GM11168 (cell line): ENCODE measurements around the gene TBPL1.
"Not testable (repeated sequence)": the region's sequence is repeated elsewhere in the genome, so short reads cannot be mapped to it uniquely, and the experiment has no call there.

Experiments used
- in situ Hi-C: fragments of 300-500 bp; cut with MboI; formaldehyde crosslinking; loops from one replicate; pipeline ENCODE4 v1.12.0; 2022; ENCODE audit warnings: low sequenced_read_pairs; ENCODE audit not compliant: unreplicated experiment

The TBPL1 gene

DNA sequence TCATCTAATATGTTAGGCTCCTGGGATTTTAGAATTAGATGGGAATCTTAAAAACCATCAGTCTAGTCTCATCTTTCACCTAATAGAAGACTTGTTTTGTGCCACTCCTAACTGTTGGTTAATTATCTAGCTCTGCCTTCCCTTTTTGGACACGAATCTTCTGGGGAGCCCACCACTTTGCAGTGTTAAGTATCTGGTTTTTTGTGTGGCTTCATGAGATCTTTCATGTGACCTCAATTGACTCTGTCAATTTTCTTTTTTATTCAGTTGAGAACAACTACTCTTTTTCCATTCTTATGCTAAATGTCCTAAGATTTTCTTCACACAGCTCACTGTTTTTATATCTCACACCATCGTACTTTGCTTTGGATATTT is 16.9 kb downstream of the TBPL1 start:
- in situ Hi-C loops = no loop called here

GRCh38 chr6:133971861-133972260 is 18.8 kb downstream of the TBPL1 start:
- in situ Hi-C loops = no loop called here

GRCh38 chr6:133972388-133972787 is 19.4 kb downstream of the TBPL1 start:
- in situ Hi-C loops = no loop called here

- in situ Hi-C loops = no loop called here
Observed at GRCh38 chr6:133973109-133973971, 20.3 kb downstream of the TBPL1 start.

DNA sequence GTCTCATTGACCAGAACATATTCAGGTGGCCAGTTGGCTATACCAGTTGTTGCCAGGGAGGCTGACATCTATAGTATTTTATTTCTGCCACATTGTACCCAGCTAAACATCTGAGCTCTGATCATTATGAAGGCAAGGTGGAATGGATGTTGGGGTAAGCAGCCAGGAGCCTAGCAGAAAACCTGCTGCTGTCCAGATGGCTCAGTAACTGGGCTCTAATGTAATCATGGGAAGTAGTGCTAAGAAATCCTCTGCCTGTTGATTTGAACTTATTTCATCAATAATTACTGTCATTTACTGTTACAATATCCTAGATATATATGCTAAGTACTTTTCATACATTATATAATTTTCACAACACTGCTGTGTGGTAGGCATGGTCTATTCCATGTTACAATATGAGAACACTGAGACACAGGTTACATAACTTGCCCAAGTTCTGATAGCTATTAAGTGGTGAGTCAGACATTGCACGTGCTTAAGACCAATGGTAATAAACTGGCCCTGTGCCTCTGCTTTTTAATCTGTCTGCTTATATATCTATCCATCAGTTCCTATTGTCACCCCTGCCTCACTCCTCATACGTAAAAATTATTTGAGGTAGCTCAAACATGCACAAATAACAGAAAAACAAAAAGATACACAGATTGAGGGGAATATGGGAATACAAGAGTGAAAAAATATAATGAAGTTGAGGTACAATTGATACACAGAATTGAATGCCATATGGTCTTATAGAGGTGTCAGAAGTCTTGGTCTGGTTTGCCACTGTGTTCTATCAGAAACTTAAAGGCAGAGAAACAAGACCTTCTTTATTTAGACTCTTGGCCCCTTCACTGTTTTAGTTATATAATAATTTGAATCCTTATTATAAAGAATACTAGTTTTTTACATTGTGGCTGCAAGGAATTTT is 25.2 kb downstream of the TBPL1 start:
- in situ Hi-C loops = no loop called here

DNA sequence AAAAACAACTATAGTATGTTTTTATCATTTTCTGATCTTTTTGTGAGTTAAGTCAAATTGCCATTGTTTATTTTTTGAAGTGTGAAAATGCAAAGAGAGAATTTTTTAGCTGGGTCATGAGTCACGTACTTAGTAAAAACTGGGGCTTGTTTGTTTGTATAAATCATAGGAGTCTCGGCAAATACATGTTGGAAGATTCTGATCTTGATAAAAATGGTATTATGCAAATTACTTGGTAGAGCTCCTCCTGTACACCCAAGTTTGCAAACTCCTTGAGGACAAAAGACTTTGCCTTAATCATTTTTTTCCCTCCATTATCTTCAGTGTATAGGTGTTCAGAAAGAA is 25.8 kb downstream of the TBPL1 start:
- in situ Hi-C loops = no loop called here

DNA sequence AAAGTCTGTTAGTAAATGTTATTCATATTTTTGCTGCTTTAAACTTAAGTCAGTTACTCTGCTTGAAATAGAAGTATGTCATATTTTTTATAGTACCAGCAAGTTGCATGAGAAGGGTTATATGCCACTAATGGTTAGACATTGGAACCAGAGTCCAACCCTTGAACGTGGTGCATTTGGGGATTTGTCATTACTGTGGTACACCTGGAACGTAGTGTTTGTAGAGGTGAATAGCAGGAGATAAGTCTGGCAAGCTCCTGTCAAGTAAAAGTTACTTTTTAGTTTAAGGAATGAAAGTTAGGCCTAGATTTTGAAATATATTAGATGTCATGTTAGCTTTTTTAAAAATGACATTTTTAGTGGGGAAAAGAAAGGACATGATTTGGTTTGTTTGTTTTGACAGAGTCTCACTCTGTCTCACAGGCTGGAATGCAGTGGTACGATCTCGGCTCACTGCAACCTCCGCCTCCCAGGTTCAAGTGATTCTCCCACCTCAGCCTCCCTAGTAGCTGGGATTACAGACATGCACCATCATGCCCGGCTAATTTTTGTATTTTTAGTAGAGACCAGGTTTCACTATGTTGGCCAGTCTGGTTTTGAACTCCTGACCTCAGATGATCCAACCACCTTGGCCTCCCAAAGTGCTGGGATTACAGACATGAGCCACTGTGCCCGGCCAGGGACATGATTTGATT is 26.4 kb downstream of the TBPL1 start:
- in situ Hi-C loops = not testable (repeated sequence)

- in situ Hi-C loops = no loop called here
Observed at GRCh38 chr6:133980168-133980567, 27.1 kb downstream of the TBPL1 start.

DNA sequence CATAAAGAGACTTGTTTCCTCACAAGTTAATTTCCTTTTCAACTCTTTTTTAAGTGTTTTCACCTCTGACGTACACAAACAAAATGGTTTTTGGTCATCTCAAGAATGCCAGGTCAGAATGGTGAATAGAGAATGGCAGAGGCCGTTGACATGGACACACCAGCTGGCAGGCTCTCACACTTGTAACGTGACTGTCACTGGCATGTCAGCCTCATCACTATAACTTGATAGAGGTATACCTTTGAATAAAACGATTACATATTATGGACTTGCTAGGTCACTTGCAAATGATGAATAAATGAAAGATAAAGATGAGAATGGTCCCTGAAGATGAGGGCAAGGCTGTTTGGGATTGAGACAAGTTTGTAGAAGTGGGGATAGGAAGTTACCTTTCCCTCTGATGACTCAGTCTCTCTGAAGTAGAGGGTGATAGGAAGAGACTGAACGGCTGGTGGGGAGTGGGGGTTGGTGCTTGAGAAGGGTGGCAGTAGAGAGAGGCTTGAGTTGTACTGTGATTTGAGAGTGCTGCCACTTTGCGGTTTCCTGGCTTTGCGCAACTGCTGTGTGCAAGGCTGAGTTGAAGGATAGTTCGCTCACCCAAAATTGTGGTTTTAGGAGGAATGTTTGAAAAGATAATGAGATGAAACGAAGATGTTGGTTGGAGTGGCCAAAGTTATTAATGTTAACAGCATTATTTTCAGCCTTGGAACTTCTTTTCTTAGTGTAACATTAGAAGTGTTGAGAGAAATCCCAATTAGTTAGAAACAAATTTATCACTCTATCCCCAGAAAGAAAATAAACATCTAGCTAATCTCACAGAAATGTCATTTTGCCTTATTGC is 30.3 kb downstream of the TBPL1 start:
- in situ Hi-C loops = no loop called here

GRCh38 chr6:133985970-133986369 is 32.9 kb downstream of the TBPL1 start:
- in situ Hi-C loops = loop anchor here (5.0 kb wide), 1 partner anchor 76 kb away; no protein-coding TSS in a partner anchor

DNA sequence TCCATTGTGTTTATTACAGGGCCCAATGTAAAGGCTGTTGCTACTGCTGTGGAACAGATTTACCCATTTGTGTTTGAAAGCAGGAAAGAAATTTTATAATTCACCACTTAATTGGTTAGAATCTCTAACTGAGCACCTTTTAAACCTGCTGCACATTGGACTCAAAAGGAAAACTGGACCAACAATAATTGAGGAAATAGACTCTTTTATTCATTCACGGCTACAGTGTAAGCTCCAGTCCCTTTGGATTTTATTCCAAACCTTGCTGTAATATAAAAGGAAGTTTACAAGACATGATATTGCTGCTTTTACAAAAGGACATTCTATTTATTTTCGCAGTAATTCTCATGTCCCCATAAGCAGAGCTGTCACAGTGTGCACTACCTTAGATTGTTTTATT is 33.9 kb downstream of the TBPL1 start:
- in situ Hi-C loops = loop anchor here (5.0 kb wide), 1 partner anchor 75 kb away; no protein-coding TSS in a partner anchor

DNA sequence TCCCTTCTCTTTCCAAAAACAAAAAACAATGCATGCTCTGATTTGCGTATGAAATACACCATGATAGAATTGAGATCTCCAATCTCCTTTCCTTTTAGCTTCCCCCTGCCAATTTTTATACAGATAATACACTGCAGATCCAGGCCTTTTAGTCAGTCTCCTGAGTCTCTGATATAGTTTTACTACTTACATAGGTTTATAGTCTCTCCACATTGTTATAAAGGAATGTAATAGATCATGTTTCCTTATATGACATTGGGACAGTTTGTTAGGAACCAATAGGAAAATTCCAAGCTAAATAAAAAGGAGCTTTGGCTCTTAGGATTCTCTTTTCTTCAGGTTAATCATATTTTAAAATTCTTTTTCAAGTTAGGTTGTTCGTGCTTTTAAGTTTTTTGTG is 36.5 kb downstream of the TBPL1 start:
- in situ Hi-C loops = loop anchor here (5.0 kb wide), 1 partner anchor 73 kb away; no protein-coding TSS in a partner anchor

- in situ Hi-C loops = no loop called here
Observed at GRCh38 chr6:133990321-133990720, 37.3 kb downstream of the TBPL1 start.

- in situ Hi-C loops = no loop called here
Observed at GRCh38 chr6:133991096-133991593, 38.1 kb downstream of the TBPL1 start.

GRCh38 chr6:133992992-133993680 is 40.1 kb downstream of the TBPL1 start:
- in situ Hi-C loops = no loop called here

DNA sequence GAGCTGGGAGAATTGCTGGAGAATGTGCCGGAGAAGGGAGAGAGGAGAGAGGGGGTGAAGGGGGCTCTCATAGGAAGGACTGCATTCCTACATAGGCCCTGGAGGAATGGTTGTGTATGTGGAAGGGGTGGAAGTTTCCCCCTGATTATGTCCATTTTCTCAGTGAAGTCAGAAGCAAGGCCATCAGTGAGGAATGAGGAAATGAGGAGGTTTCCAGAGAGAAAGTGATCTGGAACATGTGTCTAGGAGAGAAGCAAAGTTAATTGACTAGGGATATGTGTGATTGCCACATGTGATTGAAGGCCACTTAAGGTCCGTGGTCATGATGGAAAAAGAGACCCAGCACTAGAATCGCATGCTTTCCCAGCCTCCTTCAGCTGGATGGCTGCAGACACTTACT is 42.3 kb downstream of the TBPL1 start:
- in situ Hi-C loops = no loop called here

DNA sequence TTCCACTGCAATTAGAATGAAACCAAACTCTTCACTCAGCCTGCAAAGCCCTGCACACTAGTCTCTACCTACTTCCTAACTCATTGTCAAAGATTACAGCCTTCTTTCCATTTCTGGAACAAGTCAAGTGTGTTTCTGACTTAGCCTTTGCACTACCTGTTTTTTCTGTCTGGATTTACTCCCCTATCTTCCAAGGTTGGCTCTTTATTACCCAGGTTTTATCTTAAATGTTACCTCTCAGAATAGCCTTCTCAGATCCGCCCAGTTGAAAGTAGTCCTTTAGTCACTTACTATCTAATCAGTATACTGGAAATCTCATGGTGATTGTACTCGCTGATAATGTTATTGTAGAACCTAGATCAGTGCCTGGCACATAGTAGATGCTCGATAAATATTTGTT is 42.7 kb downstream of the TBPL1 start:
- in situ Hi-C loops = no loop called here

- in situ Hi-C loops = no loop called here
Observed at GRCh38 chr6:133997267-133997666, 44.2 kb downstream of the TBPL1 start.

DNA sequence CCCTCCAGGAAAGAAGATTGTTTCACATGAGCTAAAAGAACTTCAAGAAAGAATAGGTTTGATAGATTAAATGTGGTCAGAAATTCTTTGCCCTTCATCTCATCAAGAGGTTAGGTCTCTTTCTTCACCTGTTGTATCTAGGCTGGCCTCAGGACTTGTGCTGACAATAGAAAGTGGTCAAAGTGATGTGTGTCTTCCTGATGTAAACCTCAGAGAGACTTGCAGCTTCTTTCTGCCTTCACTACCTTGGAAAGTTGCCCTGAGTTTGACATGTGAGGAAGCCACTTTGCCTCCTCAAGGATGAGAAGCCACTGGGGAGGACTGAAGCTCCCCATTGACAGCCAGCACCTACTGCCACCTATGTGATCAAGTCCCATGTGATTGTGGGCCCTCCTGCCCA is 46.3 kb downstream of the TBPL1 start:
- in situ Hi-C loops = no loop called here
